ENCODE data around the gene GRB10. TPM values are rescaled to one million over a fixed set of nuclear protein-coding genes. Genes with fewer than 3 reads are reported as not detected.

Gene GRB10
- total RNA-seq, 1 donor from 2014 or later: 93.0 TPM

GRCh38 chr7:50697748-50698147 lies 84.9 kb downstream of the GRB10 start:
- peaks cover 15% of the 10 kb centered on the region for H3K4me1 Mint-ChIP-seq

GRCh38 chr7:50696810-50697582 lies 85.7 kb downstream of the GRB10 start:
- peaks cover 19% of the 10 kb centered on the region for H3K4me1 Mint-ChIP-seq
- no peak overlapping the region for H3K27ac Mint-ChIP-seq (ENCODE audit: unreplicated experiment)
- TF ChIP-seq CTCF (conservative IDR thresholded peaks at IDR 0.05): peak; percentile 58
- DNase-seq (ENCODE audit: low read depth, low spot score): no peak
- peaks cover 11% of the 10 kb centered on the region for H3K27me3 Mint-ChIP-seq (ENCODE audit: low read depth)
- peaks cover 3% of the 10 kb centered on the region for H3K9me3 Mint-ChIP-seq
- H3K4me3 Mint-ChIP-seq: no peak overlapping the region
- H3K36me3 Mint-ChIP-seq (ENCODE audit: low read depth): peaks cover 17% of the 10 kb centered on the region

More at GRCh38 chr7:50697748-50698147, 84.9 kb downstream of the GRB10 start:
- no peak overlapping the region for H3K27ac Mint-ChIP-seq (ENCODE audit: unreplicated experiment)
- H3K4me3 Mint-ChIP-seq: no peak overlapping the region
- H3K9me3 Mint-ChIP-seq: peaks cover 3% of the 10 kb centered on the region
- no peak for TF ChIP-seq CTCF (conservative IDR thresholded peaks at IDR 0.05)
- H3K36me3 Mint-ChIP-seq (ENCODE audit: low read depth): peaks cover 17% of the 10 kb centered on the region
- H3K27me3 Mint-ChIP-seq (ENCODE audit: low read depth): peaks cover 11% of the 10 kb centered on the region
- DNase-seq (ENCODE audit: low read depth, low spot score): no peak

GRCh38 chr7:50695026-50695425 lies 87.7 kb downstream of the GRB10 start:
- H3K9me3 Mint-ChIP-seq: peaks cover 3% of the 10 kb centered on the region
- H3K27me3 Mint-ChIP-seq (ENCODE audit: low read depth): peaks cover 11% of the 10 kb centered on the region
- TF ChIP-seq CTCF (conservative IDR thresholded peaks at IDR 0.05): no peak
- H3K4me3 Mint-ChIP-seq: no peak overlapping the region
- H3K4me1 Mint-ChIP-seq: peaks cover 19% of the 10 kb centered on the region
- no peak for DNase-seq (ENCODE audit: low read depth, low spot score)
- no peak overlapping the region for H3K27ac Mint-ChIP-seq (ENCODE audit: unreplicated experiment)
- H3K36me3 Mint-ChIP-seq (ENCODE audit: low read depth): peaks cover 11% of the 10 kb centered on the region

GRCh38 chr7:50693455-50694130 lies 89.1 kb downstream of the GRB10 start:
- Mint-ChIP-seq H3K27ac (ENCODE audit: unreplicated experiment) (peak overlapping the region; percentile 73), H3K36me3 (ENCODE audit: low read depth) (peaks cover 11% of the 10 kb centered on the region), H3K4me3 (no peak overlapping the region), H3K27me3 (ENCODE audit: low read depth) (peaks cover 11% of the 10 kb centered on the region), H3K4me1 (peaks cover 22% of the 10 kb centered on the region), H3K9me3 (peaks cover 3% of the 10 kb centered on the region)
- DNase-seq (ENCODE audit: low read depth, low spot score): no peak
- no peak for TF ChIP-seq CTCF (conservative IDR thresholded peaks at IDR 0.05)

- peaks cover 32% of the 10 kb centered on the region for H3K4me1 Mint-ChIP-seq
- H3K4me3 Mint-ChIP-seq: no peak overlapping the region
- H3K27ac Mint-ChIP-seq (ENCODE audit: unreplicated experiment): no peak overlapping the region
- peak; percentile 20 for DNase-seq (ENCODE audit: low read depth, low spot score)
- H3K9me3 Mint-ChIP-seq: no peaks in the 10 kb centered on the region
- peaks cover 15% of the 10 kb centered on the region for H3K36me3 Mint-ChIP-seq (ENCODE audit: low read depth)
- TF ChIP-seq CTCF (conservative IDR thresholded peaks at IDR 0.05): no peak
- peaks cover 17% of the 10 kb centered on the region for H3K27me3 Mint-ChIP-seq (ENCODE audit: low read depth)
Observed at GRCh38 chr7:50690541-50691011, 92.1 kb downstream of the GRB10 start.

Data from neural crest cell (in vitro differentiated cells).